Mesodermal cell (in vitro differentiated cells): Measurements from ENCODE around the gene CCIN. TPM values are rescaled to one million over a fixed set of nuclear protein-coding genes. Genes with fewer than 3 reads are reported as not detected.

Source experiments
- H3K27ac ChIP-seq: 2 replicates; pipeline ENCODE4 v1.7.0; 2013; ENCODE audit warnings: mild to moderate bottlenecking, low read depth, low read length, moderate library complexity; ENCODE audit not compliant: severe bottlenecking
- H3K36me3 ChIP-seq: 2 replicates; pipeline ENCODE4 v1.7.1; 2013; ENCODE audit warnings: mild to moderate bottlenecking, low read length, moderate library complexity; ENCODE audit not compliant: control insufficient read depth, insufficient read depth
- H3K4me1 ChIP-seq: one replicate; pipeline ENCODE4 v1.7.1; 2013; ENCODE audit warnings: mild to moderate bottlenecking, low read length; ENCODE audit not compliant: insufficient read depth, control insufficient read depth, poor library complexity, severe bottlenecking
- H3K4me3 ChIP-seq: 2 replicates; pipeline ENCODE4 v1.7.0; 2013; ENCODE audit warnings: low read length, control low read depth, mild to moderate bottlenecking; ENCODE audit not compliant: insufficient read depth, poor library complexity, severe bottlenecking; ENCODE audit errors: extremely low read depth
- H3K9me3 ChIP-seq: 2 replicates; pipeline ENCODE4 v1.7.1; 2013; ENCODE audit warnings: mild to moderate bottlenecking, low read length, moderate library complexity; ENCODE audit not compliant: control insufficient read depth
- WGBS, 2 experiments: methylation state at CpG; one replicate each; pipeline ENCODE4 v1.1.5; 2013; ENCODE audit warnings: missing lambda C conversion rate in 2 of 2; ENCODE audit not compliant: insufficient coverage in 2 of 2; 5-methylcytosine and 5-hydroxymethylcytosine counted together
- polyA plus RNA-seq, 2 experiments: library from polyadenylated mRNA; stranded (reverse); fragments of 50-300 nt; gene quantifications; one replicate each; pipeline ENCODE4 v1.2.3, GENCODE V29; 2013

Gene CCIN
- polyA plus RNA-seq (2013, experiment 1 of 2): 0.22 TPM
- 0.20 TPM for polyA plus RNA-seq (2013, experiment 2 of 2)

- H3K4me1 ChIP-seq: peaks cover 10% of the 10 kb centered on the region
- no peaks in the 10 kb centered on the region for H3K9me3 ChIP-seq
- no peak within 1 kb of the TSS for H3K4me3 ChIP-seq
- 93 to 94% methylated on average over 6 of the region's 6 CpGs for WGBS, 2 experiments
- no peak within 1 kb of the TSS for H3K27ac ChIP-seq
- H3K36me3 ChIP-seq: no peaks in the 10 kb centered on the region
Observed at GRCh38 chr9:36169166-36169565, at the start of gene CCIN. Gene CCIN, plus strand, starts transcription at chr9:36169388. Its CDS starts 115 bp downstream, at chr9:36169503.

- Histone ChIP-seq H3K27ac (no peak overlapping the region), H3K4me1 (peaks cover 18% of the 10 kb centered on the region), H3K9me3 (no peaks in the 10 kb centered on the region), H3K36me3 (peaks cover 55% of the 10 kb centered on the region), H3K4me3 (no peak overlapping the region)
- WGBS, 2 experiments: 73 to 96% methylated on average over 4 to 5 of the region's 7 CpGs
Observed at GRCh38 chr9:36119476-36119875, 49.7 kb upstream of the CCIN start.

- Histone ChIP-seq H3K4me3 (no peak overlapping the region), H3K36me3 (peaks cover 66% of the 10 kb centered on the region)
- 90 to 100% methylated on average over 2 to 4 of the region's 4 CpGs for WGBS, 2 experiments
Observed at GRCh38 chr9:36120705-36121104, 48.5 kb upstream of the CCIN start.

GRCh38 chr9:36121971-36122370 is 47.2 kb upstream of the CCIN start:
- no peak overlapping the region for H3K27ac ChIP-seq
- no peak overlapping the region for H3K4me3 ChIP-seq
- 91 to 100% methylated on average over 4 to 7 of the region's 7 CpGs for WGBS, 2 experiments
- H3K9me3 ChIP-seq: no peaks in the 10 kb centered on the region
- H3K4me1 ChIP-seq: peaks cover 11% of the 10 kb centered on the region
- peaks cover 68% of the 10 kb centered on the region for H3K36me3 ChIP-seq

More at GRCh38 chr9:36120705-36121104, 48.5 kb upstream of the CCIN start:
- Histone ChIP-seq H3K4me1 (peaks cover 18% of the 10 kb centered on the region), H3K27ac (no peak overlapping the region), H3K9me3 (no peaks in the 10 kb centered on the region)

- Histone ChIP-seq H3K27ac (no peak overlapping the region), H3K9me3 (no peaks in the 10 kb centered on the region), H3K4me1 (peaks cover 2% of the 10 kb centered on the region), H3K4me3 (no peak overlapping the region), H3K36me3 (peaks cover 57% of the 10 kb centered on the region)
- no CpG with 5 or more reads among the region's 2 CpGs for WGBS, 2 experiments
Observed at GRCh38 chr9:36123515-36123914, 45.7 kb upstream of the CCIN start.

- 92 to 93% methylated on average over 8 of the region's 10 CpGs for WGBS, 2 experiments
- no peaks in the 10 kb centered on the region for H3K4me1 ChIP-seq
- H3K27ac ChIP-seq: no peak overlapping the region
- H3K4me3 ChIP-seq: no peak overlapping the region
- H3K36me3 ChIP-seq: peaks cover 48% of the 10 kb centered on the region
- H3K9me3 ChIP-seq: no peaks in the 10 kb centered on the region
Observed at GRCh38 chr9:36125062-36125855, 43.9 kb upstream of the CCIN start.

- Histone ChIP-seq H3K27ac (no peak overlapping the region), H3K4me3 (no peak overlapping the region), H3K4me1 (no peaks in the 10 kb centered on the region), H3K9me3 (no peaks in the 10 kb centered on the region), H3K36me3 (peaks cover 40% of the 10 kb centered on the region)
- WGBS, 2 experiments: 84 to 92% methylated on average over 6 of the region's 7 CpGs
Observed at GRCh38 chr9:36126016-36126730, 43.0 kb upstream of the CCIN start.

GRCh38 chr9:36127652-36128244 is 41.4 kb upstream of the CCIN start:
- Histone ChIP-seq H3K9me3 (no peaks in the 10 kb centered on the region), H3K4me1 (no peaks in the 10 kb centered on the region), H3K4me3 (no peak overlapping the region), H3K27ac (no peak overlapping the region), H3K36me3 (peaks cover 25% of the 10 kb centered on the region)
- 84 to 87% methylated on average over 4 to 5 of the region's 5 CpGs for WGBS, 2 experiments

- H3K4me1 ChIP-seq: no peaks in the 10 kb centered on the region
- H3K27ac ChIP-seq: no peak overlapping the region
- WGBS, 2 experiments: 74 to 80% methylated on average over 1 to 7 of the region's 8 CpGs
- no peaks in the 10 kb centered on the region for H3K9me3 ChIP-seq
- H3K36me3 ChIP-seq: peaks cover 19% of the 10 kb centered on the region
- no peak overlapping the region for H3K4me3 ChIP-seq
Observed at GRCh38 chr9:36128349-36128748, 40.8 kb upstream of the CCIN start.

GRCh38 chr9:36129139-36129538 is 40.0 kb upstream of the CCIN start:
- Histone ChIP-seq H3K4me1 (no peaks in the 10 kb centered on the region), H3K4me3 (no peak overlapping the region), H3K36me3 (peaks cover 19% of the 10 kb centered on the region), H3K27ac (no peak overlapping the region), H3K9me3 (no peaks in the 10 kb centered on the region)
- WGBS, 2 experiments: 84% methylated on average over 7 to 8 of the region's 12 CpGs
